A673 (cell line): ENCODE measurements around the gene FCRL2.

Source experiments
- EZH2 ChIP-seq: fragments of 200-600 bp; sonication (generic); IDR thresholded peaks from 2 replicates; pipeline ENCODE4 v1.6.1; 2017; ENCODE audit warnings: borderline replicate concordance, low read depth, mild to moderate bottlenecking, mixed read lengths, antibody characterized with exemption, low read length; ENCODE audit not compliant: poor library complexity, severe bottlenecking
- TF ChIP-seq, protein P1 (sequence below): fragments of 300-800, 200-600 bp; sonication (generic); conservative IDR thresholded peaks from 2 replicates; pipeline ENCODE4 v1.5.1; 2017; ENCODE audit warnings: low read depth, mild to moderate bottlenecking, antibody characterized with exemption, low read length, moderate library complexity, mixed read lengths

DNA sequence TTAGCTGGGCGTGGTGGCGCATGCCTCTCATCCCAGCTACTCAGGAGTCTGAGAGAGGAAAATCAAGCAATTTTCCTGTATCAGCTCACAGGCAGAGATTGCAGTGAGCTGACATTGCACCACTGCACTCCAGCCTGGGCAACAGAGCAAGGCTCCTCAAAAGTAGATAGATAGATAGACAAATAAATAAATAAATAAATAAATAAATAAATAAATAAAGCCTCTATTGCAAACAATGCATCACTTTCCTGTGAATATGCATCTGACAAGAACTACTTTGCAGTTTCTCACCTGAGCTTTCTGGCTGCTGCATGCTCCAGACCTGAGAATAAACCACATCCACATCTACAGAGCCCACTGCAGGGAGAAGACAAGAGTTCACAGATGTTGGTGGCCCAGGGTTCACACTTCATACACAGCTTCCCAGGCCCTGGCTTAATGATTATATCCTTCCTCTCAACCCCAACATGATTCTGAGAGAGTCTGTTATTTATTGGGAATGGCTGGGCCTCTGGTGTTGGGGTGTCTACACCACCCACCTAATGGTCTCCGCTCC lies 28.6 kb downstream of the FCRL2 start:
- TF ChIP-seq, protein P1, sequence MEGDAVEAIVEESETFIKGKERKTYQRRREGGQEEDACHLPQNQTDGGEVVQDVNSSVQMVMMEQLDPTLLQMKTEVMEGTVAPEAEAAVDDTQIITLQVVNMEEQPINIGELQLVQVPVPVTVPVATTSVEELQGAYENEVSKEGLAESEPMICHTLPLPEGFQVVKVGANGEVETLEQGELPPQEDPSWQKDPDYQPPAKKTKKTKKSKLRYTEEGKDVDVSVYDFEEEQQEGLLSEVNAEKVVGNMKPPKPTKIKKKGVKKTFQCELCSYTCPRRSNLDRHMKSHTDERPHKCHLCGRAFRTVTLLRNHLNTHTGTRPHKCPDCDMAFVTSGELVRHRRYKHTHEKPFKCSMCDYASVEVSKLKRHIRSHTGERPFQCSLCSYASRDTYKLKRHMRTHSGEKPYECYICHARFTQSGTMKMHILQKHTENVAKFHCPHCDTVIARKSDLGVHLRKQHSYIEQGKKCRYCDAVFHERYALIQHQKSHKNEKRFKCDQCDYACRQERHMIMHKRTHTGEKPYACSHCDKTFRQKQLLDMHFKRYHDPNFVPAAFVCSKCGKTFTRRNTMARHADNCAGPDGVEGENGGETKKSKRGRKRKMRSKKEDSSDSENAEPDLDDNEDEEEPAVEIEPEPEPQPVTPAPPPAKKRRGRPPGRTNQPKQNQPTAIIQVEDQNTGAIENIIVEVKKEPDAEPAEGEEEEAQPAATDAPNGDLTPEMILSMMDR = no peak
- no peak for TF ChIP-seq EZH2
